HCT116 (cell line): ENCODE results near the gene OR2A25. TPM values are rescaled to one million over a fixed set of nuclear protein-coding genes. Genes with fewer than 3 reads are reported as not detected.

ENCODE experiments used
- ATAC-seq: fragments of 200-7000 bp; cut with Tn5 transposase; 2 replicates; pipeline ENCODE4 v1.9.1; 2020; ENCODE audit warnings: mild to moderate bottlenecking, moderate library complexity
- BruUV-seq: library from RNA; stranded (reverse); fragments of 400-500 nt; replicated peaks from 2 replicates; lab custom pipeline; 2021; lab: Mats Ljungman, UMichigan
- CTCF ChIA-PET: fragments of 300-600 bp; sonication (Branson Sonifier 250); formaldehyde crosslinking; loops from one replicate; lab custom pipeline; 2021; ENCODE audit warnings: antibody characterized with exemption; lab: Charles Lee
- POLR2A ChIA-PET: fragments of 300-600, 350-600 bp; sonication (Branson Sonifier 250); formaldehyde crosslinking; loops from one replicate; lab custom pipeline; 2021; ENCODE audit warnings: antibody characterized with exemption; lab: Charles Lee
- RAD21 ChIA-PET, 2 experiments: fragments of 300-600 bp; sonication (Branson Sonifier 250); formaldehyde crosslinking; loops; one replicate each; lab custom pipeline; 2023; ENCODE audit warnings: low total read pairs in 2 of 2; ENCODE audit not compliant: uncharacterized antibody in 2 of 2, unreplicated experiment in 2 of 2, low non-redundant PET in 1 of 2; lab: Charles Lee
- DNase-seq: peaks from one replicate; pipeline ENCODE4 v3.0.0-alpha.2; 2010; ENCODE audit warnings: low read depth, low spot score
- H2AFZ ChIP-seq: fragments of 200-600 bp; shearing (Covaris generic), sonication (generic); 2 replicates; pipeline ENCODE4 v1.6.1; 2017; ENCODE audit warnings: low read depth, mixed run types, mixed read lengths, antibody characterized with exemption, low read length; ENCODE audit not compliant: poor library complexity, severe bottlenecking
- H3K27ac ChIP-seq: 2 replicates; pipeline ENCODE4 v1.5.1; 2012; ENCODE audit warnings: low read depth, low read length
- H3K27me3 ChIP-seq: fragments of 200-600 bp; sonication (generic); 2 replicates; pipeline ENCODE4 v1.6.1; 2016; ENCODE audit warnings: mixed run types, low read length, mixed read lengths; ENCODE audit not compliant: insufficient read depth
- H3K36me3 ChIP-seq, 2 experiments: fragments of 200-500 bp in 1 of 2; fragments of 200-600 bp in 1 of 2; sonication (Bioruptor generic) in 1 of 2; sonication (generic) in 1 of 2; 2 replicates each; pipeline versions ENCODE4 v1.5.1 to v1.6.1; 2014 to 2016; ENCODE audit warnings: low read length in 2 of 2, inconsistent platforms in 1 of 2, mixed read lengths in 1 of 2, mixed run types in 1 of 2; ENCODE audit not compliant: insufficient read depth in 2 of 2, control insufficient read depth in 1 of 2
- H3K4me1 ChIP-seq, 2 experiments: fragments of 200-600 bp in 1 of 2; sonication (generic) in 1 of 2; 2 replicates each; pipeline versions ENCODE4 v1.5.1 to v1.6.1; 2012 to 2017; ENCODE audit warnings: low read length in 2 of 2, inconsistent platforms in 1 of 2, mild to moderate bottlenecking in 1 of 2, mixed read lengths in 1 of 2, mixed run types in 1 of 2, moderate library complexity in 1 of 2; ENCODE audit not compliant: insufficient read depth in 2 of 2, control insufficient read depth in 1 of 2
- H3K4me2 ChIP-seq: fragments of 200-600 bp; sonication (generic); 2 replicates; pipeline ENCODE4 v1.6.1; 2017; ENCODE audit warnings: mixed run types, low read length, mixed read lengths
- H3K4me3 ChIP-seq, 2 experiments: fragments of 200-600 bp in 1 of 2; sonication (generic) in 1 of 2; replicated peaks in 1 of 2; 2 replicates each; pipeline ENCODE4 v1.5.1; 2011 to 2016; ENCODE audit warnings: low read length in 2 of 2, control low read depth in 1 of 2, low read depth in 1 of 2, mild to moderate bottlenecking in 1 of 2, mixed read lengths in 1 of 2, mixed run types in 1 of 2
- H3K79me2 ChIP-seq: fragments of 200-600 bp; sonication (generic); 2 replicates; pipeline ENCODE4 v1.6.1; 2017; ENCODE audit warnings: mild to moderate bottlenecking, mixed run types, low read length, moderate library complexity, mixed read lengths; ENCODE audit not compliant: insufficient read depth
- H3K9ac ChIP-seq: fragments of 200-600 bp; sonication (generic); 2 replicates; pipeline ENCODE4 v1.6.1; 2016; ENCODE audit warnings: low read length, mixed read lengths
- H3K9me2 ChIP-seq: fragments of 200-600 bp; sonication (generic), shearing (Covaris generic); 2 replicates; pipeline ENCODE4 v1.6.1; 2017; ENCODE audit warnings: mixed run types, mild to moderate bottlenecking, moderate library complexity; ENCODE audit not compliant: insufficient read depth
- H3K9me3 ChIP-seq, 2 experiments: fragments of 200-500 bp in 1 of 2; fragments of 200-600 bp in 1 of 2; sonication (Bioruptor generic) in 1 of 2; sonication (generic) in 1 of 2; 2 replicates each; pipeline ENCODE4 v1.6.1; 2014 to 2017; ENCODE audit warnings: low read length in 2 of 2, mixed read lengths in 2 of 2, inconsistent platforms in 1 of 2, low read depth in 1 of 2, mild to moderate bottlenecking in 1 of 2, mixed run types in 1 of 2, moderate library complexity in 1 of 2; ENCODE audit not compliant: control insufficient read depth in 1 of 2, insufficient read depth in 1 of 2
- H4K20me1 ChIP-seq: fragments of 200-600 bp; sonication (generic), shearing (Covaris generic); 2 replicates; pipeline ENCODE4 v1.6.1; 2017; ENCODE audit warnings: mixed run types, mild to moderate bottlenecking, moderate library complexity; ENCODE audit not compliant: insufficient read depth
- ATF3 ChIP-seq: IDR thresholded peaks from 2 replicates; pipeline ENCODE4 v1.6.1; 2012
- CBX3 ChIP-seq: IDR thresholded peaks from 2 replicates; pipeline ENCODE4 v1.6.1; 2012; ENCODE audit warnings: low read depth
- CEBPB ChIP-seq: IDR thresholded peaks from 2 replicates; pipeline ENCODE4 v1.6.1; 2012; ENCODE audit warnings: low read depth
- EGR1 ChIP-seq: IDR thresholded peaks from 2 replicates; pipeline ENCODE4 v1.6.1; 2012; ENCODE audit warnings: low read depth
- ELF1 ChIP-seq: IDR thresholded peaks from 2 replicates; pipeline ENCODE4 v1.6.1; 2012; ENCODE audit warnings: low read depth, borderline replicate concordance
- EZH2phosphoT487 ChIP-seq: fragments of 200-600 bp; IDR thresholded peaks from 2 replicates; pipeline ENCODE4 v1.6.1; 2018; ENCODE audit warnings: antibody characterized with exemption, borderline replicate concordance
- FOSL1 ChIP-seq: IDR thresholded peaks from 2 replicates; pipeline ENCODE4 v1.6.1; 2012; ENCODE audit warnings: low read depth
- MAX ChIP-seq: IDR thresholded peaks from 2 replicates; pipeline ENCODE4 v1.6.1; 2012
- POLR2A ChIP-seq: IDR thresholded peaks from 2 replicates; pipeline ENCODE4 v1.7.0; 2011; ENCODE audit warnings: borderline replicate concordance; ENCODE audit not compliant: insufficient read depth, insufficient read length; ENCODE audit errors: extremely low read depth
- POLR2AphosphoS5 ChIP-seq: IDR thresholded peaks from 2 replicates; pipeline ENCODE4 v1.6.1; 2011; ENCODE audit warnings: mild to moderate bottlenecking, low read depth, low read length, moderate library complexity
- RAD21 ChIP-seq: IDR thresholded peaks from 2 replicates; pipeline ENCODE4 v1.6.1; 2012; ENCODE audit warnings: low read depth, mild to moderate bottlenecking
- REST ChIP-seq: IDR thresholded peaks from 2 replicates; pipeline ENCODE4 v1.6.1; 2012; ENCODE audit warnings: low read depth
- SIN3A ChIP-seq: IDR thresholded peaks from 2 replicates; pipeline ENCODE4 v1.6.1; 2012; ENCODE audit warnings: low read depth
- SP1 ChIP-seq: IDR thresholded peaks from 2 replicates; pipeline ENCODE4 v1.6.1; 2012; ENCODE audit warnings: low read depth
- SRF ChIP-seq: IDR thresholded peaks from 2 replicates; pipeline ENCODE4 v1.6.1; 2012; ENCODE audit warnings: low read depth
- YY1 ChIP-seq: IDR thresholded peaks from 2 replicates; pipeline ENCODE4 v1.6.1; 2011; ENCODE audit warnings: low read length, low read depth, moderate library complexity, mild to moderate bottlenecking; ENCODE audit not compliant: insufficient replicate concordance; ENCODE audit errors: extremely low read depth
- ZFX ChIP-seq: fragments of 450-650 bp; IDR thresholded peaks from 2 replicates; pipeline ENCODE4 v1.6.1; 2017
- ZNF274 ChIP-seq: fragments of 200-500 bp; sonication (Bioruptor generic); IDR thresholded peaks from 2 replicates; pipeline ENCODE4 v1.6.1; 2014; ENCODE audit warnings: mild to moderate bottlenecking, low read depth, low read length, inconsistent platforms
- intact Hi-C: fragments of 100-400 bp; cut with micrococcal nuclease; formaldehyde crosslinking; loops from 2 replicates; pipeline ENCODE4 v1.10.0; 2022
- total RNA-seq: library from RNA; stranded (reverse); gene quantifications from one replicate; pipeline ENCODE4 v1.2.1, GENCODE V29; 2021; ENCODE audit not compliant: unreplicated experiment

OR2A25 gene
- total RNA-seq, 1 experiment from 2014 or later: not detected

DNA sequence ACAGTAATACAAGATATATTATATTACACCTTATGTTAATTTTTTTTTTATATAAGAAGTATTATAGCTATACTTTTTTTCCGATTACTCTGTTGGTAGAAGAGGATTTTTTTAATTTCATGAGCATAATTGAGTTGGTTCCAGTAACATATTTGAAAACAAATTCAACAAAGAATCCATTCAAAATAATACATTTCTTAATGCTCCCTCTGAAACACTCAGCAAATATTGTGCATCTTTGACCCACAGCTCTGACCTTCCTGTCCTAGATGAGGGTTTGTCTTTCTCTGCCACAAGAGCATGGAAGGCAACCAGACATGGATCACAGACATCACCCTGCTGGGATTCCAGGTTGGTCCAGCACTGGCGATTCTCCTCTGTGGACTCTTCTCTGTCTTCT is 39.7 kb downstream of the OR2A25 start, which contains the start of gene OR2A2:
TSS of gene OR2A2 (plus strand) at position 301 of the 400 bp plus-strand sequence. CDS start at position 301, 0 bp downstream.
- Histone ChIP-seq H3K27ac (no peak within 1 kb of the TSS), H3K4me1 (no peaks in the 10 kb centered on the region)
- TF ChIP-seq POLR2A (no peak), EZH2phosphoT487 (no peak), SRF (no peak), ATF3 (no peak), POLR2AphosphoS5 (no peak), ZNF274 (no peak), CEBPB (no peak), EGR1 (no peak), SP1 (no peak), RAD21 (no peak), CBX3 (no peak)
- TF ChIP-seq, all 23 proteins: peak for 0
- ChIA-PET CTCF (interaction anchor here (2.1 kb wide), 1 partner anchor 19 kb away, joined by 7 read pairs; no protein-coding TSS in a partner anchor), RAD21 (no interaction called here), POLR2A (no interaction called here)
- Histone ChIP-seq H3K79me2 (no peaks in the 10 kb centered on the region), H3K36me3 (no peaks in the 10 kb centered on the region), H3K27me3 (no peaks in the 10 kb centered on the region), H4K20me1 (no peaks in the 10 kb centered on the region), H3K9ac (no peak within 1 kb of the TSS), H3K4me2 (no peak within 1 kb of the TSS), H3K4me3 (no peak within 1 kb of the TSS), H3K9me2 (no peaks in the 10 kb centered on the region), H2AFZ (no peak within 1 kb of the TSS), H3K9me3 (no peaks in the 10 kb centered on the region)
- intact Hi-C loops: no loop called here
- DNase-seq (no peak), ATAC-seq (no peak)
- BruUV-seq: no TSS peak

GRCh38 chr7:144110272-144110671 is 40.7 kb downstream of the OR2A25 start:
- ChIA-PET CTCF (interaction anchor here (1.0 kb wide), 1 partner anchor 18 kb away, joined by 5 read pairs; no protein-coding TSS in a partner anchor), RAD21 (no interaction called here), POLR2A (no interaction called here)
- intact Hi-C loops: no loop called here
- no peaks in the 10 kb centered on the region for H3K36me3 ChIP-seq
- no peaks in the 10 kb centered on the region for H3K4me1 ChIP-seq
- no peaks in the 10 kb centered on the region for H3K9me2 ChIP-seq
- H3K9me3 ChIP-seq: no peaks in the 10 kb centered on the region
- H3K4me3 ChIP-seq: no peak overlapping the region
- no peaks in the 10 kb centered on the region for H3K79me2 ChIP-seq
- DNase-seq (no peak), ATAC-seq (no peak)
- no peak overlapping the region for H3K4me2 ChIP-seq
- H3K27ac ChIP-seq: no peak overlapping the region
- H4K20me1 ChIP-seq: no peaks in the 10 kb centered on the region
- BruUV-seq: no TSS peak
- no peak overlapping the region for H2AFZ ChIP-seq
- no peaks in the 10 kb centered on the region for H3K27me3 ChIP-seq
- no peak overlapping the region for H3K9ac ChIP-seq
- no peak for TF ChIP-seq ELF1
- TF ChIP-seq SP1: no peak
- no peak for TF ChIP-seq POLR2AphosphoS5
- TF ChIP-seq ZFX: no peak
- TF ChIP-seq YY1: no peak
- TF ChIP-seq FOSL1: no peak
- no peak for TF ChIP-seq CBX3
- no peak for TF ChIP-seq POLR2A
- no peak for TF ChIP-seq REST
- no peak for TF ChIP-seq ATF3
- no peak for TF ChIP-seq SIN3A
- TF ChIP-seq EGR1: no peak
- no peak for TF ChIP-seq MAX
